G401 (cell line): ENCODE results near the gene NOP9. TPM values are rescaled to one million over a fixed set of nuclear protein-coding genes. Genes with fewer than 3 reads are reported as not detected.
"Not testable (repeated sequence)": the region's sequence is repeated elsewhere in the genome, so short reads cannot be mapped to it uniquely, and the experiment has no call there.

Experiments used
- DNase-seq: peaks from one replicate; pipeline ENCODE4 v3.0.0-alpha.2; 2015; ENCODE audit warnings: low spot score
- in situ Hi-C: cut with HindIII; loops from 2 replicates; pipeline ENCODE4 v1.10.0; 2016; ENCODE audit warnings: low sequenced_read_pairs, mixed read lengths
- total RNA-seq: library from RNA; depleted of rRNA; stranded (reverse); fragments of >200 nt; shearing (Covaris generic); gene quantifications from 2 replicates; pipeline ENCODE4 v1.2.3, GENCODE V29; 2014

NOP9 gene
- total RNA-seq, 1 experiment from 2014 or later: 28.7 TPM

DNA sequence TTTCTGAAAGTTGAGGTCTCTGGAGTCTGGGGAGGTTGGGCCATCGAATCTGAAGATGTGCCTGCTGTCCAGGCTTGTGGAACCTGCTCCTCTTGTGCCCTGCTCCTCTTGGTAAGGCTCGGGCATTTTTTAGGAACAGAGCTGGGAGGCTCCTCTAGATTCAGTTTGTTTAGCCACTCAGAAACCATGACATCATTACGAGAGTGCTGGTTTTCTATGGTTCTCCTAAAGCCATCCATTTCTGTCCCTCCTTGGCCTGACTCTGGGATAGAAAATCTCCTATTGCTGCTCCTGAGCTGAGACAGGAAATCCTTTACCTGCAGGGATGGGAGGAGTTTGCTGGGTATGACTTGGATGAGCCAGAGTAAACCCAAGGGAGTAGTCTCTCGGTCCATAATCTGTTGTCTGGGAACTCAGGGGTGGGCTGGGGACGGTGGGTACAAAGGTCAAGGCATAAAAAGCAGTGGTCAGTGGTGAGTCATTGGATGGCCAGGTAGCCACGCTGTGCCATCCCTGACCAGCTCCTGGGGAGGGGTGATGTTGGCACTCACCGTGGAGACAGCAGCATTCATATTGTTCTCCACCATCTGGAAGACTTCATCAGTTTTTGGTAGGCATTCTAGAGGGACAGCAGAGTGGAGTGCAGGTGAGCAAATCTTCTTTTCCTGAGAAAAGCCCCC, 37.6 kb downstream of the NOP9 start:
- in situ Hi-C loops: loop anchor here (5.0 kb wide), 1 partner anchor 85 kb away; no protein-coding TSS in a partner anchor

GRCh38 chr14:24337824-24338175, 38.1 kb downstream of the NOP9 start:
- no peak for DNase-seq
- in situ Hi-C loops: loop anchor here (5.0 kb wide), 1 partner anchor 85 kb away; no protein-coding TSS in a partner anchor

More for the DNA sequence above, 37.6 kb downstream of the NOP9 start:
- no peak for DNase-seq

DNA sequence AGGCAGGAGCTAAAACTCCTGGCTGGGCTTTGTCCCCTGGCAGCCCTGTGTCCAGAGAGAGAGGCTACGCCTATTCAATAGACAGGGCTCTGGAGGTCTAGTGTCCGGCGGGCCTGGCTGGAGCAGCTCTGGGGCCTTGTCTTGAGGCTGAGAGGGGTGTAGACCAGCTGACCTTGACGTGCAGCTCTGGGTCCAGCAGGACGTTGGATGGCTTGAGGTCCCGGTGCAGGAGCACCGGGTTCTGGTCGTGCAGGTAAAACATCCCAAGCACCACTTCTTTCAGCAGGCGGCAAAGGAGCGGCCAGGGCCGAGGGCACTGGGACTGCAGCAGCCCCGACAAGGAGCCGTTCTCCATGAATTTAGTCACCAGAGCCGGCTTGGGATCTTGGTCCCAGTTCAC, 39.2 kb downstream of the NOP9 start:
- in situ Hi-C loops: loop anchor here (5.0 kb wide), 1 partner anchor 83 kb away; no protein-coding TSS in a partner anchor
- DNase-seq: no peak

DNA sequence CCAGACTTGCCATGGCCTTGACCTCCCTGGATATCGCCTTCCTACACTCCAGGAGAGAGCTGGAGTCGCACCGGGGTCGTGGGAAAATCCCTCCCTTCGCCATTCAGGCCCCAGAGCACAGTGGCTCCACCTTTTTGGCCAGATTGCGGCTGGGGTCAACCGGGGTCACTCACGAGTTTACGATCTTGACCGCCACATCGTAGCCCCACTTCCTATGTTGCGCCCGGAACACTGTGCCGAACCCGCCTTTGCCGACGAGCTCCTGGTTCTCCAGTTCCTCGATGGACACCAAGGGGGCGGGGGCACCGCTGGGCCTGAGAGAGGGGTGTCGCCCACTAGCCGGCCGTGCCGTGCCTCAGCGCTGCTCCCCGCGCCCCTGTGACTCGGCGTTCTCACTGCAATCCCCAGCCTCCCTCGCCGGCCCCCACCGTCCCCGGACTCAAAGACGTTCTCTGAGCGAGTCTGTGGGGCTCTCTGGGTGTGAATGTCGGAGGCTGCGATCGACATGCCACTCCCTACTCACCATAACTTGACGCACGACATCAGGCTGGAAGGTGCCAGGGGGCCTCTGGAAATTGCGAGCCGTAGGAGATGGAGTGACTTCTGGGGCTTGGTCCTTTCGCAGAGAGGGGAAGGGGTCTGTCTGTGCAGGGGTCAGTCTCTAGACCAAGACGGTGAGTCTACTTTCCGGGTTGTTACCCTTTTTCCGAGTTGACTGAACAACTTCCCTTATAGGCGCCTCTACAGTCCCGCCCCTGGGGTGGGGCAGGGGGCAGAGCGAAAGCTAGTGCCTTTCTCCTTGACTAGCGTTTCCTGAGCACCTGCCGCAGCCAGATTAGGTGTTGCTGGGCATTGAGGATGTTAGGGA, 39.9 kb downstream of the NOP9 start, which contains the start of gene RIPK3:
Gene RIPK3, minus strand, starts transcription at position 708 of the 868 bp plus-strand sequence. Its CDS starts 165 bp downstream, at position 543.
- in situ Hi-C loops: loop anchor here (5.0 kb wide), 1 partner anchor 83 kb away; no protein-coding TSS in a partner anchor
- DNase-seq: no peak

DNA sequence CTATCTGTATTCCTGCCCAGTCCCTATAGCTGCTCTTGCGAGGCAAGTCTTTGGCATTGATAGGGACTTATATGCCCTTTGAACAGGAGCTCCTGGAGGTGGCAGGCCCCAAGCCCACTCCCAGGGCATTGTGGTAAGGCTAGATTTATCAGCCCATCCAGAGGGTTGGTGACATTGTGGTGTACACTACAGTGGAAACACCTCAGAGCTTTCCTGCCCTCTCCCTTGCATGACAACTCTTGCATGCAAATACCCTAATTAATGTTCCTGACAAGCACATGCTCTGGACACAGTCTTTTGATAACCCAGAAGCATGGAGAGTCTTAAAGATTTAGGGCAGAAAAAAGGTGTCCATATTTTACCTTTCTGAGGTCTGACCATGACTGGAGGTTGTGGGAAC, 41.0 kb downstream of the NOP9 start:
- in situ Hi-C loops: no loop called here
- no peak for DNase-seq

DNA sequence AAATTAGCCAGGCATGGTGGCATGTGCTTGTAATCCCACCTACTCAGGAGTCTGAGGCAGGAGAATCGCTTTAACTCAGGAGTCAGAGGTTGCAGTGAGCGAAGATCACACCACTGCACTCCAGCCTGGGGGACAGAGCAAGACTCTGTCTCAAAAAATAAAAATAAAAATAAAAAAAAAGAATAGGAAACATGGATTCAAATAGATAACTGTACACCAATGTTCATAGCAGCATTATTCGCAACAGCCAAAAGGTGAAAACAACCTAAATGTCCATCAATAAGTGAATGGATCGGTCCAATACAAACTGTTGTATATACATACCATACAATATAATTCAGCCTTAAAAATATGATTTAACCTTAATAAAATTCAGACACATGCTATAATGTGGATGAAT, 43.2 kb downstream of the NOP9 start:
- in situ Hi-C loops: no loop called here
- no peak for DNase-seq

DNA sequence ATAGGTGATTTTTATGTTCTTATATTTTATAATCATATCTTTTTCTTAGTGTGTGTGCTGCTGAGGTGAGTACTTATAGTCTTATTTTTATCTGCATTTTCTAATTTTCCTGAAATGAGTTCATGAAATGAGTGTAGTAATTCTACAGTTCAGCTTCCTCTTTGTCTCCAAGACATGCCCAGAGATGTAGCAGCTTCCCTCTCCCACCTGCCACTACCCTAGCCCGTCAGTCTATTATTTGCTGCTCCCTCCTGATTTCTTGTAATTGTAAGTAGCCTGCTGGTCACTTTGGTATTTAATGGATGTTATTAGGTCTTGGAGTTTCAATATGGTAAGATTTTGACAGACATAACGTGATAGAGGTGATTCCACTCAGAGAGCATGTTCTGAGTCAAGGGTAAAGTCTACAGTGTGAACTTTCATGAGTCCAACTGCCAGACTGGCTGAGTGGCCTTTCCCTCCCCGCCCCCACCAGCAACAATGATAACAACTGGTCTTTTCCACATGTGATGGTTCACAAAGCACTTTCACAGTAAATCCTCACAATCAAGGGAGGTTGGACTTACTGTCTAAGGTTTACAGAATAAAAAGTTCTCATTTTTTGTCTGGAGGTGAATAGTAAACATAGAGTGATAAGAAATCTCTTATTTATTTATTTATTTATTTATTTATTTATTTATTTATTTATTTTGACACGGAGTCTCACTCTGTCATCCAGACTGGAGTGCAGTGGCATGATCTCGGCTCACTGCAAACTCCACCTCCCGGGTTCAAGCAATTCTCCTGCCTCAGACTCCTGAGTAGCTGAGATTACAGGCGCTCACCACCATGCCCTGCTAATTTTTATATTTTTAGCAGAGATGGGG, 44.4 kb downstream of the NOP9 start:
- in situ Hi-C loops: no loop called here
- DNase-seq: no peak

DNA sequence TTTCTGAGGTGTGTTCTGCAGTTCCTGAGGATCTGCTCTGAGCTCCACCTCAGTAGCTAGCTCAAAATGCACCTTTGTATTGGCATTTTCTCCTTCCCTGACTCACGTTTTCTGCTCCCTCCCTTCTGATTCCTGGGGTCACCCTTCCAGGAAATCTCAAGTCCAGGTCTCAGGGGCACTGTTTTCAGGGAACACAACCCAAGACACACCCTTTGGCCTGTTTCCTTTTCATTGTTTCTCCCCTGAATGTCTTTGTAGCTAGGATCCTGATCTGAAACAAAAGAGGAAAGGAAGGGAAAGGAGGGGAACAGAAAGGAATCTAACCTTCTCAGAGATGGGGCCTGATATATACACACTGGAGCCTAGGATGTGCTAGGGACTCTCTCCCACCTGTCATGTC, 47.5 kb downstream of the NOP9 start:
- in situ Hi-C loops: no loop called here
- no peak for DNase-seq

DNA sequence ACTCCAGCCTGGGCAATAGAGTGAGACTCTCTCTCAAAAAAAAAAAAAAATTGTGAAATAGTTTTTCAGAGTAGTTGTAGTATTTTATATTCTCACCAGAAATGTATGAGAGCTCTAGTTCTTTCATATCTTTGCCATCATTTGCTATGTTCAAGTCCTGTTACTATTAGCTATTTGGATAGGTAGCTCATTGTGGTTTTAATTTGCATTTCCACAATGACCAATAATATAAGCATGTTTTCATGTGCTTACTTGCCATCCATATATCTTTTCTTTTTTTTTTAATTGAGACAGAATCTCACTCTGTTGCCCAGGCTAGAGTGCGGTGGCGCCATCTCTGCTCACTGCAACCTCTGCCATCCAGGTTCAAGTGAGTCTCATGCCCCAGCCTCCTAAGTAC, 48.5 kb downstream of the NOP9 start:
- no peak for DNase-seq
- in situ Hi-C loops: no loop called here

DNA sequence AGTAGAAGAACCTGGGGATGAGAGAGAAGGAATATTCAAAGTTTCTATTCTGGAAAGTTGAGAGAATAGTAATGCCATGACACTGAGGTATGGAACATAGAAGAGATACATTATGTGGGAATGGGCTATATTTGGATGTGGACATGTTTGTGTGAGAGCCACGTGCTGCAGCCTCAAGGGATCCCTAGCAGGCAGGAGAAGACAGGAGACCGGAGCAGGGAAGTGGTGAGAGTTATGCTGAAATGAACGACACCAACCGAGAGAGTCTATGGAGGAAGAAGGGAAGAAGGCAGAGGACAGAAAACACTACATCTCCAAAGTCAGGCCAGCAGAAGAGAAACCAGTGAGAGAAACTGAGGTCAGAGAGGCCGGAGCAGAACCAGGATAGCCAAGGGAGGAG, 50.1 kb downstream of the NOP9 start:
- in situ Hi-C loops: no loop called here
- DNase-seq: no peak

DNA sequence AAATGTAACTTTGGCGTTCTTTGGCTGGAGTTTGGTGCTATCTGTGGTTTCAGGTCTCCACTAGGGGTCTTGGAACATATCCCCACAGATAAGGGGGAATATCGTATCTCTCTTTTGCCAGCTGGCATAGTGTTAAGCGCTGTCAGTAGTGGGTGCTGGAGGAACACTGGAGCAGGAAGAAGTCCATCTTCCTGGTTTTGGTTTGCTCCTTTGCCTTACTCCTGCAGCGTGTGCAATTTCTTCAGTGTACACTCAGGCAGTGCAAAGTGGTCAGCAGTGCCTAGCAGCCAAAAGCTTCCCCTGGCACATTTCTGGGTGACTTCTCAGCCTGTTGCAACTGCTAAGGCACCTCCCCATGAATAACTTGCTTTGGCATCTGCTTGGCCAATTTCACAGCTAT, 51.9 kb downstream of the NOP9 start:
- DNase-seq: no peak
- in situ Hi-C loops: no loop called here

DNA sequence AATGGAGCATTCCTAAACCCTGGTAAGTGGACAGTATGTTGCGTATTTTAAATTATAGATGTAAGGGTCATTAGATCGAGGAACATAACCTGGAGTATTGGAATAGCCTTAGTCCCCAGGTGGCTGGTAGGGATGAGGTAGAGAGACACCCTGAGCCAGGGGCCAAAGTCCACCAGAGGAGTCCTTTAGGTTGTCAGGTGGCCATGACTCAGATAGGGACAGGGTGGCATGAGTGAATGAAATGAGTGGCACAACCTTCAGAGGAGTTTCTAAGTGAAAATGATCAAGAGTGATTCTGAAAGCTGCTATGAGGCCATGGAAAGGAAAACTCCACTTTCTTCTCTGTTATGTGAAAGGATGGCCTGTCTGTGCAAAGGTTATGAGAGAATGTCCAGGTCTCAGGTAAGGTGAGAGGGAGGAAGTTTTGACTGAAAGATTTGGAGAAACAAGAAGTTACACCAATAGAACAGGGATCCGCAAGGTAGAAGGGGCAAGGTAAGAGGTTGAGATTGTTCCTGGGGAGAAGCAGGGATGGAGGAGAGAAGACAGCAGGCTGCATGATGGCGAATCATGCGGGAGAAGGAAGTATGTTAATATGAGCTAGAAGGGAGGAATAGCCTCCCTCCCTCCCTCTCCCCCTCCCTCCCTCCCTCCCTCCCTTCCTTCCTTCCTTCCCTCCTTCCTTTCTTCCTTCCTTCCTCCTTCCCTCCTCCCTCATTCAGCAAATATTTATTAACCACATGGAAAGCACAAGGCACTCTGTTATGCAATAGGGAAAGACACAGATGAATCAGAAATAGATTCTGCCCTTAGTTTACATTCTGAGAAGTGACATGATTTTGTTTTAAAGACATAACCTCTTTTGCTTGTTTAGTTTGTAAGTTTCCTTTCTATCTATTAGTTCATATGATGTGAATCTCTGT, 54.2 kb downstream of the NOP9 start:
- in situ Hi-C loops: no loop called here
- no peak for DNase-seq

- in situ Hi-C loops: not testable (repeated sequence)
Observed at GRCh38 chr14:24354482-24354825, 54.8 kb downstream of the NOP9 start.

GRCh38 chr14:24355009-24355408, 55.4 kb downstream of the NOP9 start:
- in situ Hi-C loops: no loop called here
- no peak for DNase-seq

More at GRCh38 chr14:24354482-24354825, 54.8 kb downstream of the NOP9 start:
- DNase-seq: not testable (repeated sequence)

- in situ Hi-C loops: no loop called here
- no peak for DNase-seq
Observed at GRCh38 chr14:24356208-24356607, 56.6 kb downstream of the NOP9 start.
